ENCODE data around the gene USP19.

Gene USP19

GRCh38 chr3:49122451-49122850 is 1.8 kb upstream of the USP19 start:
- Histone ChIP-seq H3K79me2 (ENCODE audit: control insufficient read depth, insufficient read depth, low read length) (peaks cover 8% of the 10 kb centered on the region), H3K23ac (ENCODE audit: low read length) (no peak overlapping the region), H3K18ac (ENCODE audit: low read length) (no peak overlapping the region), H3K27ac (ENCODE audit: low read depth, low read length) (no peak overlapping the region), H4K5ac (ENCODE audit: low read length) (no peak overlapping the region), H3K36me3 (ENCODE audit: control insufficient read depth, insufficient read depth, low read length) (peaks cover 3% of the 10 kb centered on the region), H3K27me3 (ENCODE audit: insufficient read depth, low read length, poor library complexity) (no peaks in the 10 kb centered on the region), H3K4me2 (ENCODE audit: low read length) (no peak overlapping the region), H3K4me3 (ENCODE audit: low read length) (no peak overlapping the region), H2BK5ac (ENCODE audit: low read length) (no peak overlapping the region), H2BK15ac (replicated peaks; ENCODE audit: low read depth) (no peak overlapping the region), H3K56ac (ENCODE audit: low read length) (no peak overlapping the region), H2AK5ac (ENCODE audit: low read length) (no peak overlapping the region), H2BK120ac (ENCODE audit: low read depth, low read length) (no peak overlapping the region), H3K4ac (ENCODE audit: low read depth, low read length) (no peak overlapping the region), H3K9ac (ENCODE audit: low read length) (no peak overlapping the region), H4K8ac (ENCODE audit: low read depth, low read length) (no peak overlapping the region), H3K79me1 (ENCODE audit: low read length) (peaks cover 7% of the 10 kb centered on the region), H3K4me1 (ENCODE audit: control insufficient read depth, low read depth, low read length) (peaks cover 2% of the 10 kb centered on the region)
- DNase-seq = no peak
- WGBS (ENCODE audit: extremely low coverage, insufficient coverage, low lambda C conversion rate) = no CpG with 5 or more reads among the region's 7 CpGs

GRCh38 chr3:49122022-49122421 is 1.4 kb upstream of the USP19 start:
- H3K27ac ChIP-seq (ENCODE audit: low read depth, low read length) = no peak overlapping the region
- no peak overlapping the region for H3K9ac ChIP-seq (ENCODE audit: low read length)
- H3K18ac ChIP-seq (ENCODE audit: low read length) = no peak overlapping the region
- H3K4me1 ChIP-seq (ENCODE audit: control insufficient read depth, low read depth, low read length) = peaks cover 2% of the 10 kb centered on the region
- no CpG with 5 or more reads among the region's 12 CpGs for WGBS (ENCODE audit: extremely low coverage, insufficient coverage, low lambda C conversion rate)
- peaks cover 8% of the 10 kb centered on the region for H3K79me2 ChIP-seq (ENCODE audit: control insufficient read depth, insufficient read depth, low read length)
- no peak overlapping the region for H3K4ac ChIP-seq (ENCODE audit: low read depth, low read length)
- H4K5ac ChIP-seq (ENCODE audit: low read length) = no peak overlapping the region
- no peak overlapping the region for H2AK5ac ChIP-seq (ENCODE audit: low read length)
- H3K27me3 ChIP-seq (ENCODE audit: insufficient read depth, low read length, poor library complexity) = no peaks in the 10 kb centered on the region
- H4K8ac ChIP-seq (ENCODE audit: low read depth, low read length) = no peak overlapping the region
- H2BK15ac ChIP-seq (replicated peaks; ENCODE audit: low read depth) = no peak overlapping the region
- peaks cover 3% of the 10 kb centered on the region for H3K36me3 ChIP-seq (ENCODE audit: control insufficient read depth, insufficient read depth, low read length)
- no peak overlapping the region for H2BK120ac ChIP-seq (ENCODE audit: low read depth, low read length)
- H2BK5ac ChIP-seq (ENCODE audit: low read length) = no peak overlapping the region
- peaks cover 7% of the 10 kb centered on the region for H3K79me1 ChIP-seq (ENCODE audit: low read length)
- DNase-seq = no peak
- H3K4me3 ChIP-seq (ENCODE audit: low read length) = no peak overlapping the region
- no peak overlapping the region for H3K56ac ChIP-seq (ENCODE audit: low read length)
- no peak overlapping the region for H3K23ac ChIP-seq (ENCODE audit: low read length)
- no peak overlapping the region for H3K4me2 ChIP-seq (ENCODE audit: low read length)

- Histone ChIP-seq H3K27ac (ENCODE audit: low read depth, low read length) (no peak overlapping the region), H3K4me3 (ENCODE audit: low read length) (no peak overlapping the region), H3K4me2 (ENCODE audit: low read length) (peak overlapping the region; percentile 37), H2BK15ac (replicated peaks; ENCODE audit: low read depth) (no peak overlapping the region), H3K56ac (ENCODE audit: low read length) (peak overlapping the region; percentile 74), H2BK5ac (ENCODE audit: low read length) (no peak overlapping the region), H4K8ac (ENCODE audit: low read depth, low read length) (no peak overlapping the region), H3K23ac (ENCODE audit: low read length) (no peak overlapping the region), H3K79me2 (ENCODE audit: control insufficient read depth, insufficient read depth, low read length) (peaks cover 8% of the 10 kb centered on the region), H4K5ac (ENCODE audit: low read length) (no peak overlapping the region), H3K79me1 (ENCODE audit: low read length) (peaks cover 7% of the 10 kb centered on the region), H2BK120ac (ENCODE audit: low read depth, low read length) (no peak overlapping the region), H3K4me1 (ENCODE audit: control insufficient read depth, low read depth, low read length) (peaks cover 2% of the 10 kb centered on the region), H2AK5ac (ENCODE audit: low read length) (peak overlapping the region; percentile 2), H3K27me3 (ENCODE audit: insufficient read depth, low read length, poor library complexity) (no peaks in the 10 kb centered on the region), H3K36me3 (ENCODE audit: control insufficient read depth, insufficient read depth, low read length) (peaks cover 3% of the 10 kb centered on the region), H3K9ac (ENCODE audit: low read length) (peak overlapping the region; percentile 56), H3K4ac (ENCODE audit: low read depth, low read length) (no peak overlapping the region), H3K18ac (ENCODE audit: low read length) (no peak overlapping the region)
- DNase-seq = no peak
- WGBS (ENCODE audit: extremely low coverage, insufficient coverage, low lambda C conversion rate) = no CpG with 5 or more reads among the region's 17 CpGs
These were observed 611 bp upstream of the USP19 start for GRCh38 chr3:49121132-49121736.

- WGBS (ENCODE audit: extremely low coverage, insufficient coverage, low lambda C conversion rate) = no CpG with 5 or more reads among the region's 9 CpGs
- DNase-seq = peak; percentile 12
These were observed 556 bp downstream of the USP19 start for GRCh38 chr3:49120096-49120437.

DNA sequence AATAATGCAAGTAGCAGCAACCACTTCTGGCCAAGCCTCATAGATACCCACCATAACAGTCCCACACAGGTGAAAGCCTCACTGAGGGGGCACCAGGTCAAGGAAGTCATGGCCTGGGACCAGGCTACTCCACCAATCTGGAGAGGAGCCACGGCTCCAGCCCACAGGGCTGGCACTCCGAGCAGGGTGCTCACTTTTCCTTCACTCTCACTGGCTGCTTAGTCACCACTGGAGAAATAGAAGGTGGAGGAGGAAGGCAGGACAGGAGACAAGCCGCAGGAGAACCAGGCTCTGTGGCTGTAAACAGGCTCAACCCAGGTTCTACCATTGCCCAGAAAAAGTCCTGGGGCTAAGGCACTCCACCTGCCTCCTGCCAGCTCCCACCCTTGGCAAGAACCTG is 1.2 kb downstream of the USP19 start:
- Histone ChIP-seq H4K8ac (ENCODE audit: low read depth, low read length) (no peak overlapping the region), H2BK5ac (ENCODE audit: low read length) (no peak overlapping the region), H4K5ac (ENCODE audit: low read length) (no peak overlapping the region), H3K4ac (ENCODE audit: low read depth, low read length) (no peak overlapping the region), H3K9ac (ENCODE audit: low read length) (peak overlapping the region; percentile 99), H3K27ac (ENCODE audit: low read depth, low read length) (no peak overlapping the region), H3K79me2 (ENCODE audit: control insufficient read depth, insufficient read depth, low read length) (peaks cover 8% of the 10 kb centered on the region), H3K36me3 (ENCODE audit: control insufficient read depth, insufficient read depth, low read length) (peaks cover 9% of the 10 kb centered on the region), H3K23ac (ENCODE audit: low read length) (no peak overlapping the region), H3K18ac (ENCODE audit: low read length) (no peak overlapping the region), H3K4me3 (ENCODE audit: low read length) (no peak overlapping the region), H2BK120ac (ENCODE audit: low read depth, low read length) (no peak overlapping the region), H3K4me2 (ENCODE audit: low read length) (peak overlapping the region; percentile 45), H2BK15ac (replicated peaks; ENCODE audit: low read depth) (no peak overlapping the region), H3K4me1 (ENCODE audit: control insufficient read depth, low read depth, low read length) (peaks cover 2% of the 10 kb centered on the region), H3K56ac (ENCODE audit: low read length) (peak overlapping the region; percentile 99), H2AK5ac (ENCODE audit: low read length) (no peak overlapping the region), H3K79me1 (ENCODE audit: low read length) (peaks cover 7% of the 10 kb centered on the region), H3K27me3 (ENCODE audit: insufficient read depth, low read length, poor library complexity) (no peaks in the 10 kb centered on the region)
- DNase-seq = no peak
- no CpG with 5 or more reads among the region's 3 CpGs for WGBS (ENCODE audit: extremely low coverage, insufficient coverage, low lambda C conversion rate)

More at GRCh38 chr3:49120096-49120437, 556 bp downstream of the USP19 start:
- Histone ChIP-seq H3K9ac (ENCODE audit: low read length) (peak overlapping the region; percentile 99), H3K79me2 (ENCODE audit: control insufficient read depth, insufficient read depth, low read length) (peaks cover 8% of the 10 kb centered on the region), H3K18ac (ENCODE audit: low read length) (no peak overlapping the region), H2AK5ac (ENCODE audit: low read length) (no peak overlapping the region), H3K27ac (ENCODE audit: low read depth, low read length) (no peak overlapping the region), H2BK120ac (ENCODE audit: low read depth, low read length) (no peak overlapping the region), H2BK15ac (replicated peaks; ENCODE audit: low read depth) (no peak overlapping the region), H3K4ac (ENCODE audit: low read depth, low read length) (no peak overlapping the region), H3K4me1 (ENCODE audit: control insufficient read depth, low read depth, low read length) (peaks cover 2% of the 10 kb centered on the region), H3K4me2 (ENCODE audit: low read length) (peak overlapping the region; percentile 45), H4K8ac (ENCODE audit: low read depth, low read length) (no peak overlapping the region), H3K36me3 (ENCODE audit: control insufficient read depth, insufficient read depth, low read length) (peaks cover 7% of the 10 kb centered on the region), H3K79me1 (ENCODE audit: low read length) (peaks cover 7% of the 10 kb centered on the region), H3K27me3 (ENCODE audit: insufficient read depth, low read length, poor library complexity) (no peaks in the 10 kb centered on the region), H3K56ac (ENCODE audit: low read length) (peak overlapping the region; percentile 99), H4K5ac (ENCODE audit: low read length) (no peak overlapping the region), H3K23ac (ENCODE audit: low read length) (peak overlapping the region; percentile 94), H3K4me3 (ENCODE audit: low read length) (peak overlapping the region; percentile 92), H2BK5ac (ENCODE audit: low read length) (no peak overlapping the region)

DNA sequence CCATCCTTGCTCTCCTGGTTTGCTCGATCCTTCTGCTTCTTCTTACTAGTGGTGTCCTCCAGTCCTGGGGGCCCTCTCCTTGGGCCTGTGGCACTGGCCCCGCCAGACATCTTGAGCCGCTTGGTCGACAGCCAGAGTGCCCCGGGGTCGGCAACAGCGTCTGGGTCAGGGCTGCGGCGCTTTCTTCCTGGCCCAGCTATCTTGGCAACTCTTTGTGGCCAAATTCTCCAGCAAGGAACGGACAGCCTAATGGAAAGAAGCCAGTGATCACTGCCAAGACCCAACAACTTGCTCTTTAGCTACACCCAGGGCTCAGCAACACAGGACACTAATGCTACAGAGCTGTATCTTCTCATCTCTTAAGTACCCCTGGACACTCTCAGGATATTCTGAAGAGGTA is 1.6 kb downstream of the USP19 start:
- no peak overlapping the region for H2AK5ac ChIP-seq (ENCODE audit: low read length)
- H3K79me2 ChIP-seq (ENCODE audit: control insufficient read depth, insufficient read depth, low read length) = peaks cover 8% of the 10 kb centered on the region
- H3K4me3 ChIP-seq (ENCODE audit: low read length) = no peak overlapping the region
- no CpG with 5 or more reads among the region's 10 CpGs for WGBS (ENCODE audit: extremely low coverage, insufficient coverage, low lambda C conversion rate)
- H3K27me3 ChIP-seq (ENCODE audit: insufficient read depth, low read length, poor library complexity) = no peaks in the 10 kb centered on the region
- no peak overlapping the region for H3K23ac ChIP-seq (ENCODE audit: low read length)
- H3K79me1 ChIP-seq (ENCODE audit: low read length) = peaks cover 7% of the 10 kb centered on the region
- peaks cover 10% of the 10 kb centered on the region for H3K36me3 ChIP-seq (ENCODE audit: control insufficient read depth, insufficient read depth, low read length)
- no peak overlapping the region for H3K18ac ChIP-seq (ENCODE audit: low read length)
- H4K5ac ChIP-seq (ENCODE audit: low read length) = no peak overlapping the region
- H3K4me2 ChIP-seq (ENCODE audit: low read length) = no peak overlapping the region
- H2BK15ac ChIP-seq (replicated peaks; ENCODE audit: low read depth) = no peak overlapping the region
- no peak overlapping the region for H2BK120ac ChIP-seq (ENCODE audit: low read depth, low read length)
- H2BK5ac ChIP-seq (ENCODE audit: low read length) = no peak overlapping the region
- no peak overlapping the region for H4K8ac ChIP-seq (ENCODE audit: low read depth, low read length)
- H3K4me1 ChIP-seq (ENCODE audit: control insufficient read depth, low read depth, low read length) = peaks cover 2% of the 10 kb centered on the region
- no peak overlapping the region for H3K27ac ChIP-seq (ENCODE audit: low read depth, low read length)
- H3K56ac ChIP-seq (ENCODE audit: low read length) = no peak overlapping the region
- no peak overlapping the region for H3K9ac ChIP-seq (ENCODE audit: low read length)
- no peak overlapping the region for H3K4ac ChIP-seq (ENCODE audit: low read depth, low read length)
- DNase-seq = no peak
